ENCODE results near the gene RAPGEF3. TPM values are rescaled to one million over a fixed set of nuclear protein-coding genes. Genes with fewer than 3 reads are reported as not detected.

Gene RAPGEF3
- total and polyA plus RNA-seq, 4 donors, result 1.3 to 4.3 (median 1.4) TPM

GRCh38 chr12:47715393-47715876, 43.2 kb downstream of the RAPGEF3 start (continued):
- peak; percentile 70 for TF ChIP-seq CTCF (IDR thresholded peaks at IDR 0.05; ENCODE audit: low read depth, low read length, missing input control)

GRCh38 chr12:47714826-47715386, 43.8 kb downstream of the RAPGEF3 start:
- Histone ChIP-seq H3K27me3 (ENCODE audit: control insufficient read depth in 4 of 4, insufficient read depth in 4 of 4, low read length in 3 of 4) (no peaks in the 10 kb centered on the region), H3K27ac (ENCODE audit: low read depth in 1 of 2, low read length in 2 of 2) (peak overlapping the region in 1 of 2 donors; percentile 71), H3K9ac (ENCODE audit: low read depth in 1 of 2, low read length in 2 of 2) (no peak overlapping the region), H3K9me3 (ENCODE audit: control insufficient read depth in 4 of 4, low read length in 3 of 4) (no peaks in the 10 kb centered on the region), H3K36me3 (ENCODE audit: control insufficient read depth in 4 of 4, insufficient read depth in 3 of 4, low read depth in 1 of 4, low read length in 3 of 4) (peaks cover 0 to 4% (median 0%) of the 10 kb centered on the region in 4 donors), H3K4me1 (ENCODE audit: control insufficient read depth in 4 of 4, insufficient read depth in 4 of 4, low read length in 3 of 4) (peaks cover 6 to 12% (median 9%) of the 10 kb centered on the region in 4 donors), H3K4me3 (ENCODE audit: low read depth in 1 of 3, low read length in 3 of 3) (no peak overlapping the region)
- TF ChIP-seq FOXA2 (IDR thresholded peaks at IDR 0.05) (peak; percentile 4), ATF3 (IDR thresholded peaks at IDR 0.05) (no peak)
- 43% methylated on average over 5 of the region's 5 CpGs for WGBS
- no peak for DNase-seq (ENCODE audit: low spot score)

- H3K27me3 ChIP-seq (ENCODE audit: control insufficient read depth in 4 of 4, insufficient read depth in 4 of 4, low read length in 3 of 4), result no peaks in the 10 kb centered on the region
- 96% methylated on average over 6 of the region's 6 CpGs for WGBS
- H3K4me3 ChIP-seq (ENCODE audit: low read depth in 1 of 3, low read length in 3 of 3), result no peak overlapping the region
- H3K27ac ChIP-seq (ENCODE audit: low read depth in 1 of 2, low read length in 2 of 2), result no peak overlapping the region
- DNase-seq (ENCODE audit: low spot score), result no peak
- no peaks in the 10 kb centered on the region for H3K9me3 ChIP-seq (ENCODE audit: control insufficient read depth in 4 of 4, low read length in 3 of 4)
- TF ChIP-seq EGR1 (IDR thresholded peaks at IDR 0.05; ENCODE audit: low read depth in 2 of 2) (no peak), MAX (IDR thresholded peaks at IDR 0.05) (no peak), HNF4A (conservative IDR thresholded peaks at IDR 0.05) (no peak), ATF3 (IDR thresholded peaks at IDR 0.05) (no peak), ZBTB33 (IDR thresholded peaks at IDR 0.05) (no peak), RAD21 (IDR thresholded peaks at IDR 0.05) (no peak), FOXA1 (IDR thresholded peaks at IDR 0.05) (no peak), REST (IDR thresholded peaks at IDR 0.05) (no peak), TAF1 (conservative IDR thresholded peaks at IDR 0.05) (no peak), YY1 (IDR thresholded peaks at IDR 0.05) (no peak), CTCF (IDR thresholded peaks at IDR 0.05; ENCODE audit: low read depth, low read length, missing input control) (no peak), NR2F2 (IDR thresholded peaks at IDR 0.05) (no peak), JUND (IDR thresholded peaks at IDR 0.05) (no peak), GABPA (IDR thresholded peaks at IDR 0.05 in 1 of 2, conservative IDR thresholded peaks at IDR 0.05 in 1 of 2) (no peak), FOXA2 (IDR thresholded peaks at IDR 0.05) (no peak), SP1 (IDR thresholded peaks at IDR 0.05) (no peak), RXRA (IDR thresholded peaks at IDR 0.05) (no peak), HNF4G (IDR thresholded peaks at IDR 0.05) (no peak)
- H3K36me3 ChIP-seq (ENCODE audit: control insufficient read depth in 4 of 4, insufficient read depth in 3 of 4, low read depth in 1 of 4, low read length in 3 of 4), result no peaks in the 10 kb centered on the region
- peaks cover 3 to 21% (median 16%) of the 10 kb centered on the region in 4 donors for H3K4me1 ChIP-seq (ENCODE audit: control insufficient read depth in 4 of 4, insufficient read depth in 4 of 4, low read length in 3 of 4)
- H3K9ac ChIP-seq (ENCODE audit: low read depth in 1 of 2, low read length in 2 of 2), result no peak overlapping the region
Measured at GRCh38 chr12:47712171-47712570, 46.5 kb downstream of the RAPGEF3 start.
